Right lobe of liver (tissue), 6 donors: ENCODE data around the gene TPST1. TPM values are rescaled to one million over a fixed set of nuclear protein-coding genes. Genes with fewer than 3 reads are reported as not detected.
A peak's percentile ranks its signal among the peaks of the same experiment; 100 is the strongest.

Experiments used
- ATAC-seq, 4 donors: fragments of 200-7000 bp; cut with Tn5 transposase; one replicate each; pipeline ENCODE4 v1.9.1; 2020; ENCODE audit warnings: mild to moderate bottlenecking in 4 of 4, moderate library complexity in 4 of 4
- DNase-seq, 3 donors: peaks; one replicate each; pipeline ENCODE4 v3.0.0-alpha.2; 2020
- H3K27ac ChIP-seq, 3 donors: fragments of 200-600 bp; one replicate each; pipeline ENCODE4 v1.8.0; 2022
- H3K27me3 ChIP-seq, 2 donors: fragments of 200-600 bp; one replicate each; pipeline ENCODE4 v1.8.0; 2022
- H3K36me3 ChIP-seq, 4 donors: fragments of 200-600 bp; sonication (generic) in 1 of 4; one replicate each; pipeline versions ENCODE4 v1.5.1 to v1.8.0; 2017 to 2022; ENCODE audit warnings: control low read depth in 1 of 4
- H3K4me1 ChIP-seq, 4 donors: fragments of 200-600 bp; sonication (generic) in 1 of 4; one replicate each; pipeline versions ENCODE4 v1.5.1 to v1.8.0; 2017 to 2022; ENCODE audit warnings: control low read depth in 1 of 4
- H3K4me3 ChIP-seq, 3 donors: fragments of 200-600 bp; one replicate each; pipeline ENCODE4 v1.8.0; 2022
- H3K9me3 ChIP-seq, 4 donors: fragments of 200-600 bp; sonication (generic) in 1 of 4; one replicate each; pipeline versions ENCODE4 v1.5.1 to v1.8.0; 2017 to 2022; ENCODE audit warnings: control low read depth in 1 of 4
- POLR2A ChIP-seq: fragments of 450-650 bp; IDR thresholded peaks from one replicate; pipeline ENCODE4 v1.6.1; 2017; ENCODE audit warnings: antibody characterized with exemption, mild to moderate bottlenecking
- WGBS: methylation state at CpG from one replicate; pipeline ENCODE4 v1.1.6; 2018; ENCODE audit warnings: low coverage, low lambda C conversion rate; ENCODE audit not compliant: insufficient coverage; ENCODE audit errors: missing lambda C conversion rate; 5-methylcytosine and 5-hydroxymethylcytosine counted together
- intact Hi-C, 2 donors: fragments of 100-400 bp; cut with DNase I; formaldehyde crosslinking; loops; one replicate each; pipeline versions ENCODE4 v1.11.2 to v1.14.1; 2022
- total RNA-seq, 6 experiments: library from RNA; depleted of rRNA in 2 of 6; stranded (reverse); fragments of >200 nt in 2 of 6; fragmentation: NEBNext Ultra II Directional in 3 of 6; extraction: Animal tissue kit (Norgen Biotek cat#: 25700) in 3 of 6; gene quantifications; one replicate each; pipeline versions ENCODE4 v1.1.0 to v1.2.4, GENCODE V29; 2016 to 2023
- TF ChIP-seq, protein P1 (sequence below), 4 donors: fragments of 200-600 bp in 3 of 4; fragments of 450-650 bp in 1 of 4; IDR thresholded peaks; one replicate each; pipeline versions ENCODE4 v1.5.1 to v1.8.0; 2016 to 2022; ENCODE audit warnings: antibody characterized with exemption in 4 of 4, mild to moderate bottlenecking in 2 of 4
- donor health status: DM: no; HTN: yes; CAD: no.
- donor health status: DM: no; HTN: no; CAD: no.
- donor health status: DM: no; HTN: no; CAD: no.
- donor health status: DM: no; HTN: yes; CAD: no.
- donor health status: DM: no; HTN: yes; CAD: no.

TPST1 gene
- total RNA-seq, 6 experiments from 2014 or later, result 18.0 to 40.5 (median 26.3) TPM

DNA sequence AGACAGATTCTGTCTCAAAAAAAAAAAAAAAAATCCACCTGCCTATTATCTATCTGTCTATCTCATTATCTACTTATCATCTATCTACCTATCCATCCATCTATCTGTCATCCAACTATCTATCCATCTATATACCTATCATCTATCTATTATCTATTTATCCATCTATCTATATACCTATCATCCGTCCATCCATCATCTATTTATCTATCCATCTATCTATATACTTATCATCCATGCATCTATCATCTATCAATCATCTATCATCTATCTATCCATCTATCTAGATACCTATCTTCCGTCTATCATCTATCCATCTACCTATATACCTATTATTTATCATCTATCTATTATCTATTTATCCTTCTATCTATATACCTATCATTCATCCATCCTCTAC lies 16.5 kb upstream of the TPST1 start:
- Histone ChIP-seq H3K4me1 (peaks cover 0 to 37% (median 13%) of the 10 kb centered on the region in 4 donors), H3K27ac (peak overlapping the region; percentile 68 to 98 (median 92)), H3K4me3 (no peak overlapping the region), H3K9me3 (no peaks in the 10 kb centered on the region), H3K36me3 (no peaks in the 10 kb centered on the region), H3K27me3 (no peaks in the 10 kb centered on the region)
- ATAC-seq (no peak), DNase-seq (no peak)
- intact Hi-C loops, result no loop called here
- TF ChIP-seq, protein P1, sequence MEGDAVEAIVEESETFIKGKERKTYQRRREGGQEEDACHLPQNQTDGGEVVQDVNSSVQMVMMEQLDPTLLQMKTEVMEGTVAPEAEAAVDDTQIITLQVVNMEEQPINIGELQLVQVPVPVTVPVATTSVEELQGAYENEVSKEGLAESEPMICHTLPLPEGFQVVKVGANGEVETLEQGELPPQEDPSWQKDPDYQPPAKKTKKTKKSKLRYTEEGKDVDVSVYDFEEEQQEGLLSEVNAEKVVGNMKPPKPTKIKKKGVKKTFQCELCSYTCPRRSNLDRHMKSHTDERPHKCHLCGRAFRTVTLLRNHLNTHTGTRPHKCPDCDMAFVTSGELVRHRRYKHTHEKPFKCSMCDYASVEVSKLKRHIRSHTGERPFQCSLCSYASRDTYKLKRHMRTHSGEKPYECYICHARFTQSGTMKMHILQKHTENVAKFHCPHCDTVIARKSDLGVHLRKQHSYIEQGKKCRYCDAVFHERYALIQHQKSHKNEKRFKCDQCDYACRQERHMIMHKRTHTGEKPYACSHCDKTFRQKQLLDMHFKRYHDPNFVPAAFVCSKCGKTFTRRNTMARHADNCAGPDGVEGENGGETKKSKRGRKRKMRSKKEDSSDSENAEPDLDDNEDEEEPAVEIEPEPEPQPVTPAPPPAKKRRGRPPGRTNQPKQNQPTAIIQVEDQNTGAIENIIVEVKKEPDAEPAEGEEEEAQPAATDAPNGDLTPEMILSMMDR (IDR thresholded peaks at IDR 0.05), result no peak
- no peak for TF ChIP-seq POLR2A
- WGBS, result 88% methylated on average over 2 of the region's 2 CpGs

DNA sequence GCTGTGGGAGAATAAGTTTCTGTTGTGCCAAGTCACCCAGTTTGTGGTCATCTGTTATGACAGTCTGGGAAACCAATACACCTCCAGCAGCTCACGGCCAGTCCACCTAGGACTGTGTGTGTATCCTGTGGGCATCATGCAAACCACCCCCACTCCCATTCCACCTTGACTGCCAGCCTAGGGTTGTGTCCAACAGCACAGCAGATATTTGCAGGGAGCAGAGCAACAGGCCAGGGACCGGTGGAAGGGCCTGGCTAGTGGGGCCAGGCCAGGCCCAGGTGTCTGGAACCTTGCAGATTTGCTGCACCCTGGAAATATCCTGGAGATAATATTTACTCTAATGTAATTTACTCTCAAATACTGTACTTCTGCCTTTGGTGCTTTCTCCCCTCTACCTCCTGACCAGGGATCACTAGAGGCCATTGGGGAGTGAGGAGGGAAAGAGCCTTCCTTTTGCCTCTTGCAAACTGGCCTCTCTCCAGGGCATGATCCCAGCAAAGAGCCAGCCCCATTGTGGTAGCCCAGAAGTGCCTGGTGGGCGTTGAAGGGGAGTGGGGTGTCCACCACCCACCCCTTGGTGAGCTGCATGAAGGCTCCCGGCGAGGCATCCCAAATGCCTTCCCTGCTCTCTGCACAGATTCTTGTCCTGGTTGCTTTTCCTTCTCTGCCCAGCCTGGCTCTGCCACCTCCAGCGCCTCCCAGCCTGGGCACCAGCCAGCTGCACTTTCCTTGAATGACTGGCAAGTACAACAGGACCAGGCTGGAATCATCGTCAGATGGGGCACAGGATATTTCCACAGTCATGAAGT lies 15.2 kb upstream of the TPST1 start:
- Histone ChIP-seq H3K36me3 (no peaks in the 10 kb centered on the region), H3K4me3 (no peak overlapping the region), H3K27me3 (no peaks in the 10 kb centered on the region), H3K9me3 (no peaks in the 10 kb centered on the region), H3K27ac (peak overlapping the region; percentile 68 to 98 (median 92)), H3K4me1 (peaks cover 0 to 37% (median 13%) of the 10 kb centered on the region in 4 donors)
- 39% methylated on average over 3 of the region's 7 CpGs for WGBS
- no peak for TF ChIP-seq POLR2A
- TF ChIP-seq, protein P1 (IDR thresholded peaks at IDR 0.05), result no peak
- DNase-seq, result peak; percentile 66 to 85 (median 81)
- intact Hi-C loops, result no loop called here
- ATAC-seq, result peak; percentile 76 to 85 (median 78)

DNA sequence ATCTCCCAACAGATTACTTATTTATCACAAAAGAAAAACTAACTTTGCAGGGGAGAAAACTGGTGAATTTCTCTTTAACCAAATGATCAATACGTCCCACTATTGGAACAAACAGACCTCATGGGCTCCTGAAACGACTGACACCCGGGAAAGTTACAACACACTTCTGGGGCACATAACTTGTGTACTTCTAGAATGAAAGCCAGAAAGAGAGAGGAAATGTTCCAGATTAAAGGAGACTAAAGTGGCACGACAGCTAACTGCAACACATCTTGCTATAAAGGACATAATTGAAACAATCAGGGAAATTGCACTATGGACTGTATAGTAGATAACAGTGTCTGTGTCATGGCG lies 14.7 kb upstream of the TPST1 start:
- peaks cover 0 to 38% (median 13%) of the 10 kb centered on the region in 4 donors for H3K4me1 ChIP-seq
- DNase-seq, result peak in 1 of 3 donors; percentile 76
- ATAC-seq, result peak; percentile 64 to 79 (median 70)
- H3K27ac ChIP-seq, result peak overlapping the region; percentile 68 to 98 (median 92)
- H3K27me3 ChIP-seq, result no peaks in the 10 kb centered on the region
- intact Hi-C loops, result no loop called here
- no peaks in the 10 kb centered on the region for H3K36me3 ChIP-seq
- no peak overlapping the region for H3K4me3 ChIP-seq
- TF ChIP-seq, protein P1 (IDR thresholded peaks at IDR 0.05), result no peak
- TF ChIP-seq POLR2A, result peak; percentile 54
- H3K9me3 ChIP-seq, result no peaks in the 10 kb centered on the region
- 17% methylated on average over 5 of the region's 5 CpGs for WGBS

DNA sequence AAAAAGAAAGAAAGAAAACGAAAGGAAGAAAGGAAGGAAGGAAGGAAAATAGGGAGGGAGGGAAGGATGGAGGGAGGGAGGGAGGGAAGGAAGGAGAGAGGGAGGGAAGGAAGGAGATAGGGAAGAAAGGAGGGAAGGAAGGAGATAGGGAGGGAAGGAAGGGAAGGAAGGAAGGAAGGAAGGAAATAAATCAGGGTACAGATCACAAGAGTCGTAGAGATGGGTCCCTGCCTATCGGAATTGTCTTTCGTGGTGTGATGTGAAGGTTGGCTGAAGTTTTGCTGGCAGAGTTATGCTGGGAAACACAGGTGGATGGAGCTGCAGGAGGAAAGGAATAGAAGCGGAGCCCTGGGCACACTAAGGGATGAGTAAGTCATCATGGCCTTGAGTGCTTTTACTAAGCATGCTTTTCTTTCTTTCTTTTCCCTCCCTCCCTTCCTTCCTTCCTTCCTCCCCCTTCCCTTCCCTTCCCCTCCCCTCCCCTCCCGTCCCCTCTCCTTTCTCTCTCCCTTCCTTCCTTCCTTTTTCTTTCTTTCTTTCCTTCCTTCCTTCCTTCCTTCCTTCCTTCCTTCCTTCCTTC lies 11.9 kb upstream of the TPST1 start:
- Histone ChIP-seq H3K4me1 (peaks cover 0 to 30% (median 9%) of the 10 kb centered on the region in 4 donors), H3K27me3 (no peaks in the 10 kb centered on the region), H3K36me3 (no peaks in the 10 kb centered on the region), H3K9me3 (no peaks in the 10 kb centered on the region), H3K27ac (no peak overlapping the region), H3K4me3 (no peak overlapping the region)
- DNase-seq, result no peak
- TF ChIP-seq, protein P1 (IDR thresholded peaks at IDR 0.05), result no peak
- no peak for TF ChIP-seq POLR2A
- 74% methylated on average over 5 of the region's 6 CpGs for WGBS
- ATAC-seq, result no peak
- intact Hi-C loops, result no loop called here
